ENCODE results near the gene DGKD. TPM values are rescaled to one million over a fixed set of nuclear protein-coding genes. Genes with fewer than 3 reads are reported as not detected.
A peak's percentile ranks its signal among the peaks of the same experiment; 100 is the strongest.
"Not testable (repeated sequence)": the region's sequence is repeated elsewhere in the genome, so short reads cannot be mapped to it uniquely, and the experiment has no call there.

The DGKD gene
- total RNA-seq, 2 experiments from 2014 or later: 92.1 to 94.2 TPM

GRCh38 chr2:233387667-233388528 lies 33.6 kb downstream of the DGKD start:
- Mint-ChIP-seq H3K36me3 (ENCODE audit: low read depth) (peaks cover 56% of the 10 kb centered on the region), H3K4me1 (ENCODE audit: low read depth) (peaks cover 68% of the 10 kb centered on the region), H3K9me3 (ENCODE audit: insufficient read depth) (no peaks in the 10 kb centered on the region), H3K4me3 (no peak overlapping the region), H3K27me3 (ENCODE audit: low read depth) (no peaks in the 10 kb centered on the region), H3K27ac (no peak overlapping the region)
- no peak for DNase-seq
- ATAC-seq: no peak
- POLR2A ChIA-PET: interaction anchor here (1.0 kb wide), 1 partner anchor 34 kb away, joined by 3 read pairs; the partner anchor contains the start of gene DGKD
- CTCF ChIA-PET: interaction anchor here (1.2 to 1.6 kb wide), 4 partner anchors 13 to 60 kb away, joined by 3 to 6 read pairs (median 3); no protein-coding TSS in a partner anchor

- ChIA-PET CTCF (interaction anchor here (1.2 to 2.0 kb wide), 2 partner anchors 10 to 11 kb away, joined by 3 to 6 read pairs; no protein-coding TSS in a partner anchor), POLR2A (interaction anchor here (0.9 kb wide), 1 partner anchor 36 kb away, joined by 3 read pairs; no protein-coding TSS in a partner anchor)
- Mint-ChIP-seq H3K9me3 (ENCODE audit: insufficient read depth) (no peaks in the 10 kb centered on the region), H3K27me3 (ENCODE audit: low read depth) (no peaks in the 10 kb centered on the region), H3K4me3 (no peak overlapping the region), H3K36me3 (ENCODE audit: low read depth) (peaks cover 52% of the 10 kb centered on the region), H3K4me1 (ENCODE audit: low read depth) (peaks cover 58% of the 10 kb centered on the region), H3K27ac (peak overlapping the region; percentile 5)
- no peak for ATAC-seq
- DNase-seq: no peak
Observed at GRCh38 chr2:233389601-233390125, 35.4 kb downstream of the DGKD start.

- Mint-ChIP-seq H3K4me1 (ENCODE audit: low read depth) (peaks cover 52% of the 10 kb centered on the region), H3K4me3 (no peak overlapping the region), H3K27ac (peak overlapping the region; percentile 14), H3K36me3 (ENCODE audit: low read depth) (peaks cover 50% of the 10 kb centered on the region), H3K9me3 (ENCODE audit: insufficient read depth) (no peaks in the 10 kb centered on the region), H3K27me3 (ENCODE audit: low read depth) (no peaks in the 10 kb centered on the region)
- CTCF ChIA-PET: interaction anchor here (0.9 to 1.4 kb wide), 4 partner anchors 9 to 52 kb away, joined by 3 to 6 read pairs (median 4); no protein-coding TSS in a partner anchor
- POLR2A ChIA-PET: no interaction called here
- DNase-seq (no peak), ATAC-seq (no peak)
Observed at GRCh38 chr2:233395687-233396086, 41.4 kb downstream of the DGKD start.

- H3K27me3 Mint-ChIP-seq (ENCODE audit: low read depth); H3K4me3 Mint-ChIP-seq; ATAC-seq; POLR2A ChIA-PET; H3K9me3 Mint-ChIP-seq (ENCODE audit: insufficient read depth); DNase-seq: not testable (repeated sequence)
- Mint-ChIP-seq H3K27ac (peak overlapping the region; percentile 74), H3K4me1 (ENCODE audit: low read depth) (peaks cover 64% of the 10 kb centered on the region), H3K36me3 (ENCODE audit: low read depth) (peaks cover 49% of the 10 kb centered on the region)
- CTCF ChIA-PET: interaction anchor here (0.9 to 1.4 kb wide), 4 partner anchors 13 to 51 kb away, joined by 3 to 5 read pairs (median 3); no protein-coding TSS in a partner anchor
Observed at GRCh38 chr2:233396726-233397665, 42.7 kb downstream of the DGKD start.

- H3K27ac Mint-ChIP-seq: peak overlapping the region; percentile 86
- ATAC-seq (peak; percentile 58), DNase-seq (peak; percentile 59)
- H3K36me3 Mint-ChIP-seq (ENCODE audit: low read depth): peaks cover 50% of the 10 kb centered on the region
- CTCF ChIA-PET: interaction anchor here (0.8 to 10.3 kb wide), 12 partner anchors 10 to 546 kb away, joined by 3 to 308 read pairs (median 4); no protein-coding TSS in a partner anchor
- POLR2A ChIA-PET: interaction anchor here (0.6 to 1.5 kb wide), 6 partner anchors 15 to 131 kb away, joined by 3 to 4 read pairs (median 4); partner anchors contain the start of gene DGKD
- no peaks in the 10 kb centered on the region for H3K9me3 Mint-ChIP-seq (ENCODE audit: insufficient read depth)
- H3K4me1 Mint-ChIP-seq (ENCODE audit: low read depth): peaks cover 77% of the 10 kb centered on the region
- H3K27me3 Mint-ChIP-seq (ENCODE audit: low read depth): no peaks in the 10 kb centered on the region
- peak overlapping the region; percentile 70 for H3K4me3 Mint-ChIP-seq
Observed at GRCh38 chr2:233399306-233400225, 45.3 kb downstream of the DGKD start.

GRCh38 chr2:233400341-233400740 lies 46.0 kb downstream of the DGKD start:
- ChIA-PET CTCF (interaction anchor here (0.7 to 10.3 kb wide), 14 partner anchors 8 to 547 kb away, joined by 3 to 308 read pairs (median 3); no protein-coding TSS in a partner anchor), POLR2A (interaction anchor here (0.8 to 1.5 kb wide), 3 partner anchors 18 to 130 kb away, joined by 3 to 4 read pairs (median 4); no protein-coding TSS in a partner anchor)
- ATAC-seq (peak; percentile 46), DNase-seq (peak; percentile 49)
- peaks cover 72% of the 10 kb centered on the region for H3K4me1 Mint-ChIP-seq (ENCODE audit: low read depth)
- no peaks in the 10 kb centered on the region for H3K9me3 Mint-ChIP-seq (ENCODE audit: insufficient read depth)
- H3K27me3 Mint-ChIP-seq (ENCODE audit: low read depth): no peaks in the 10 kb centered on the region
- H3K36me3 Mint-ChIP-seq (ENCODE audit: low read depth): peaks cover 48% of the 10 kb centered on the region
- H3K4me3 Mint-ChIP-seq: peak overlapping the region; percentile 70
- H3K27ac Mint-ChIP-seq: peak overlapping the region; percentile 86

- Mint-ChIP-seq H3K9me3 (ENCODE audit: insufficient read depth) (no peaks in the 10 kb centered on the region), H3K4me3 (peak overlapping the region; percentile 70), H3K27ac (peak overlapping the region; percentile 86), H3K4me1 (ENCODE audit: low read depth) (peaks cover 70% of the 10 kb centered on the region), H3K36me3 (ENCODE audit: low read depth) (peaks cover 44% of the 10 kb centered on the region), H3K27me3 (ENCODE audit: low read depth) (no peaks in the 10 kb centered on the region)
- POLR2A ChIA-PET: interaction anchor here (1.3 to 1.5 kb wide), 3 partner anchors 18 to 130 kb away, joined by 3 to 4 read pairs (median 3); no protein-coding TSS in a partner anchor
- DNase-seq: no peak
- ATAC-seq: peak; percentile 9
- CTCF ChIA-PET: interaction anchor here (0.7 to 10.3 kb wide), 13 partner anchors 7 to 548 kb away, joined by 3 to 308 read pairs (median 3); no protein-coding TSS in a partner anchor
Observed at GRCh38 chr2:233400961-233401360, 46.7 kb downstream of the DGKD start.

GRCh38 chr2:233402346-233402745 lies 48.1 kb downstream of the DGKD start:
- no peak for DNase-seq
- ChIA-PET CTCF (interaction anchor here (0.7 to 10.3 kb wide), 6 partner anchors 14 to 121 kb away, joined by 3 to 308 read pairs (median 12); no protein-coding TSS in a partner anchor), POLR2A (interaction anchor here (1.4 to 1.5 kb wide), 2 partner anchors 17 kb away, joined by 3 to 5 read pairs; no protein-coding TSS in a partner anchor)
- Mint-ChIP-seq H3K9me3 (ENCODE audit: insufficient read depth) (no peaks in the 10 kb centered on the region), H3K27me3 (ENCODE audit: low read depth) (no peaks in the 10 kb centered on the region), H3K27ac (peak overlapping the region; percentile 60), H3K4me1 (ENCODE audit: low read depth) (peaks cover 70% of the 10 kb centered on the region), H3K4me3 (no peak overlapping the region), H3K36me3 (ENCODE audit: low read depth) (peaks cover 48% of the 10 kb centered on the region)
- ATAC-seq: no peak

- ChIA-PET CTCF (interaction anchor here (0.7 to 10.3 kb wide), 10 partner anchors 9 to 367 kb away, joined by 3 to 308 read pairs (median 7); no protein-coding TSS in a partner anchor), POLR2A (interaction anchor here (0.8 to 1.4 kb wide), 2 partner anchors 17 to 19 kb away, joined by 3 to 5 read pairs; no protein-coding TSS in a partner anchor)
- Mint-ChIP-seq H3K9me3 (ENCODE audit: insufficient read depth) (no peaks in the 10 kb centered on the region), H3K36me3 (ENCODE audit: low read depth) (peaks cover 46% of the 10 kb centered on the region), H3K4me3 (no peak overlapping the region), H3K27me3 (ENCODE audit: low read depth) (no peaks in the 10 kb centered on the region), H3K4me1 (ENCODE audit: low read depth) (peaks cover 66% of the 10 kb centered on the region), H3K27ac (peak overlapping the region; percentile 41)
- ATAC-seq (no peak), DNase-seq (no peak)
Observed at GRCh38 chr2:233402789-233403188, 48.5 kb downstream of the DGKD start.

- no peaks in the 10 kb centered on the region for H3K9me3 Mint-ChIP-seq (ENCODE audit: insufficient read depth)
- peak; percentile 40 for ATAC-seq
Observed at GRCh38 chr2:233404222-233404621, 49.9 kb downstream of the DGKD start.

More at GRCh38 chr2:233404222-233404621, 49.9 kb downstream of the DGKD start:
- no peaks in the 10 kb centered on the region for H3K27me3 Mint-ChIP-seq (ENCODE audit: low read depth)
- ChIA-PET POLR2A (interaction anchor here (1.9 kb wide), 1 partner anchor 18 kb away, joined by 5 read pairs; no protein-coding TSS in a partner anchor), CTCF (interaction anchor here (0.7 to 10.3 kb wide), 21 partner anchors 8 to 147 kb away, joined by 3 to 308 read pairs (median 5); no protein-coding TSS in a partner anchor)
- H3K4me3 Mint-ChIP-seq: no peak overlapping the region
- peak overlapping the region; percentile 31 for H3K27ac Mint-ChIP-seq
- peak; percentile 77 for DNase-seq
- H3K36me3 Mint-ChIP-seq (ENCODE audit: low read depth): peaks cover 48% of the 10 kb centered on the region
- H3K4me1 Mint-ChIP-seq (ENCODE audit: low read depth): peaks cover 68% of the 10 kb centered on the region
